NT2/D1 (cell line): ENCODE measurements around the gene STK16.
A peak's percentile ranks its signal among the peaks of the same experiment; 100 is the strongest.
"Not testable (repeated sequence)": the region's sequence is repeated elsewhere in the genome, so short reads cannot be mapped to it uniquely, and the experiment has no call there.

ENCODE experiments used
- DNase-seq: peaks from one replicate; pipeline ENCODE4 v3.0.0-alpha.2; 2011; ENCODE audit warnings: low read depth, low spot score
- H3K27me3 ChIP-seq: 2 replicates; pipeline ENCODE4 v1.6.0; 2011; ENCODE audit warnings: mild to moderate bottlenecking; ENCODE audit not compliant: insufficient read length, insufficient read depth
- H3K36me3 ChIP-seq: 2 replicates; pipeline ENCODE4 v1.6.1; 2011; ENCODE audit warnings: mild to moderate bottlenecking, low read length, mixed read lengths; ENCODE audit not compliant: insufficient read depth, insufficient read length
- H3K4me1 ChIP-seq: 2 replicates; pipeline ENCODE4 v1.5.1; 2011; ENCODE audit not compliant: insufficient read depth, insufficient read length
- H3K4me3 ChIP-seq: 2 replicates; pipeline ENCODE4 v1.5.1; 2011; ENCODE audit warnings: low read depth; ENCODE audit not compliant: insufficient read length
- H3K9ac ChIP-seq: 2 replicates; pipeline ENCODE4 v1.6.0; 2011; ENCODE audit warnings: low read depth; ENCODE audit not compliant: insufficient read length
- H3K9me3 ChIP-seq: 2 replicates; pipeline ENCODE4 v1.5.1; 2011; ENCODE audit warnings: mild to moderate bottlenecking, low read length; ENCODE audit not compliant: insufficient read depth
- SUZ12 ChIP-seq: IDR thresholded peaks from 2 replicates; pipeline ENCODE4 v1.6.1; 2011; ENCODE audit not compliant: insufficient read length, insufficient read depth; ENCODE audit errors: extremely low read depth
- YY1 ChIP-seq: IDR thresholded peaks from 2 replicates; pipeline ENCODE4 v1.6.1; 2011; ENCODE audit not compliant: insufficient read length, insufficient read depth
- ZNF274 ChIP-seq: IDR thresholded peaks from 2 replicates; pipeline ENCODE4 v1.6.1; 2011; ENCODE audit warnings: mild to moderate bottlenecking, low read depth, low read length

Gene STK16

DNA sequence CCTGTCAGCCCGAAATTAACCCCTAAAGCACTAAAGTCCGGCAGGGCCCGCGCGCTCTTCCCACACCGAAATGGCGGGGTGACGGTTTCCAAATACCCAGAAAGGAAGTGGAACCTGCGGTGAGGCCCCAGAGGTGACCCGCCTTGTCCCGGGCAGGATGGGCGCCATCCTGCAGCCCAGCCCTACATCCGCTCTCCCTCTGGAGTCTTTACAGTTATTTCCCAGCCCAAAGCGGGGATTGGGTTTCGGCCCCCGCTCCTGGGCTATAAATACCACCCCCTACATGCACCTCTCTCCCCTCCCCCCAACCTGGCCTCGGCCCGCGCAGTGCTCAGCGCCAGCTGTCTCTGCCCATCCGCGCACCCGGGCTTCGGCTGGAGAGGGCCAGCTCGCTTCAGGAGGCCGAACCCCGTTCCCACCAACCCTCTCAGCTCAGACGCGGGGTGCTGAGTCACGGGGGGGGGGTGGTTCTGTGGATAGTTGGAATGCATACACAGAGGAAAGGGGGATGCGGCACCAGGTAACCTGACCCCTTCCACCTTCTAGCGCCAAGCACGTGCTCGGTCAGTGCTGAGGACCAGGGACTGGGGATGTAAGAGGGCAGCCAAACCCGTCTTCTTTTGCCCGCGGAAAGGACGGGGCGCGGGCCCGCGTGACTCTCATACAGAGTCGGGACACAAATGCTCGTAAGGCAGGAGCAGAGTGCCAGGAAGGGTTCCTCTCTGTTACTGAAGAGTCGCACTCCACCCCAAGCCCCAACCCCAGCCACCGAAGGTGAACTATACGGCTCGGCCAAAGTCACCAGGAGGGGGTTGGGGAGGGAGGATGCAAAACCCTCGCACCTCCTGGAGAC lies 7.8 kb downstream of the STK16 start, which contains the start of gene TUBA4B:
Gene TUBA4B (plus strand): TSS at position 344 of the 853 bp plus-strand sequence. CDS start 165 bp downstream, at position 509.
- Histone ChIP-seq H3K27me3 (peaks cover 55% of the 10 kb centered on the region), H3K36me3 (peaks cover 34% of the 10 kb centered on the region), H3K9me3 (no peaks in the 10 kb centered on the region), H3K4me1 (peaks cover 25% of the 10 kb centered on the region), H3K9ac (peak within 1 kb of the TSS; percentile 72), H3K4me3 (peak within 1 kb of the TSS; percentile 53)
- TF ChIP-seq SUZ12 (no peak), ZNF274 (no peak), YY1 (no peak)
- DNase-seq = no peak

GRCh38 chr2:219253753-219254589 lies 8.7 kb downstream of the STK16 start, which contains the start of gene TUBA4A:
TUBA4A (minus strand) TSS chr2:219253918; CDS start chr2:219253858, 60 bp downstream.
- Histone ChIP-seq H3K27me3 (peaks cover 55% of the 10 kb centered on the region), H3K9me3 (no peaks in the 10 kb centered on the region), H3K4me1 (peaks cover 23% of the 10 kb centered on the region), H3K9ac (peak within 1 kb of the TSS; percentile 72), H3K36me3 (peaks cover 25% of the 10 kb centered on the region), H3K4me3 (peak within 1 kb of the TSS; percentile 53)
- TF ChIP-seq SUZ12 (peak; percentile 84), YY1 (no peak)
- no peak for DNase-seq

- peaks cover 57% of the 10 kb centered on the region for H3K27me3 ChIP-seq
- DNase-seq = no peak
Observed at GRCh38 chr2:219254590-219255201, 9.4 kb downstream of the STK16 start.

GRCh38 chr2:219258942-219259341 lies 13.7 kb downstream of the STK16 start:
- not testable (repeated sequence) for H3K4me1 ChIP-seq, H3K36me3 ChIP-seq, H3K9me3 ChIP-seq, DNase-seq, H3K9ac ChIP-seq, H3K4me3 ChIP-seq
- peaks cover 32% of the 10 kb centered on the region for H3K27me3 ChIP-seq

More at GRCh38 chr2:219254590-219255201, 9.4 kb downstream of the STK16 start:
- peaks cover 17% of the 10 kb centered on the region for H3K4me1 ChIP-seq
- peak overlapping the region; percentile 53 for H3K4me3 ChIP-seq
- no peak for TF ChIP-seq YY1
- no peak for TF ChIP-seq SUZ12
- no peak for TF ChIP-seq ZNF274
- H3K9ac ChIP-seq = no peak overlapping the region
- no peaks in the 10 kb centered on the region for H3K9me3 ChIP-seq
- peaks cover 18% of the 10 kb centered on the region for H3K36me3 ChIP-seq

DNA sequence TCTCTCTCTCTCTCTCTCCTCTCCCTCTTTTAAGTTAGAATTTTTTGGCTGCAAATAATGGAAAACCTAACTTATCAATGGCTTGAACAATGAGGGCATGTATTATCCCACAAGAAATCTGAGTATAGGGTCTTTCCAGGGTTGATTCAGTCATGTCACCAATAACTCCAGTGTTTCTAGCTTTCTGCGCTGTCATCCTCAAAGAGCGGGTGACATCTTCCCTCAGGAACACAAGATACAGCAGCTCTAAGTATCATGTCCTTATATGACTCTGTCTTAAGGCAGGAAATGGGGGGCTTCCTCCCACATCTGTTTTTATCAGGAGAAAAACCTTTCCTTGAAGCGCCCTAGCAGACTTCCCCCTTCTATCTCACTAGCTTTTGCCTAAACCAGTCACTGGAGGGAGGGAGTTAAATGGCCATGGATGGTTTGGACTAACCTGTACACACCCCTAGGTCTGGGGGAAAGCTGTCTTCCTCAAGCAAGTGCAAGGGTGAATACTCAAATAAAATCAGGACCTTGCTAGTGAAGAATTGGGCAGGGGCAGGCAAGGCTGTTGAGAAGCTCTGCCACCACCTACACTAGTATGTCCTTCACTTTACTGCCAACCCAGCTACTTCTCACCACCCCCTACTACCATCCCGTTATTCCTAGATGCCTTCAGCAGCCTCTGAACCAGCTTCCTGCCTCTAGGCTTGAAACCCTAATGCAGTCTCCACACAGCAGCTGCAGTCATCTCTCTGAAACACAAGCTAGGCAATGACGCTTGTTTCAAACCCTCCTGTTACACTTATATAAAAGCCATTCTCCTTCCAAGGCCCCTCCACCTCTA lies 16.0 kb downstream of the STK16 start:
- Histone ChIP-seq H3K27me3 (peaks cover 9% of the 10 kb centered on the region), H3K4me3 (no peak overlapping the region), H3K4me1 (peaks cover 3% of the 10 kb centered on the region), H3K9ac (no peak overlapping the region), H3K9me3 (no peaks in the 10 kb centered on the region), H3K36me3 (no peaks in the 10 kb centered on the region)
- no peak for TF ChIP-seq ZNF274
- TF ChIP-seq SUZ12 = no peak
- no peak for TF ChIP-seq YY1
- no peak for DNase-seq

DNA sequence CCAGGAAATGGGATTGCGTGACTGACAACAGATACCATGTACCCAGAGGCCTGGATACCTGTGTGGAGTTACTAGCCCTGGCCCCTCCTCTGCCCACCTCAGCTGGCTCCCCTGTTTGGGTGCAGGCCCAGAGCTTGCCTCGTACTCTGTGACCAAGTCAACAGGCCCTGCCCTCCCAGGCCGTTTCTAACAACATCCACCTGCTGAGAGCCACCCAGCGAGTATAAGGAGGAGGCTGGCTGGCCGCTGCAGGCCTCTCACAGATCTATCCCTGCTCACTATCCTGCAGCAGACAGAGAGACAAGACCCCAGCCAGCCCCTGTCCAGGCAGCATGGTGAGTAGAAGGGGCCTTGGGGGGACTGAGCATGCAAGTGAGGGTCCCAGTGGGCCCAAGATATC lies 21.0 kb downstream of the STK16 start:
- Histone ChIP-seq H3K4me1 (peaks cover 3% of the 10 kb centered on the region), H3K9ac (no peak overlapping the region), H3K27me3 (no peaks in the 10 kb centered on the region), H3K4me3 (no peak overlapping the region), H3K9me3 (no peaks in the 10 kb centered on the region), H3K36me3 (no peaks in the 10 kb centered on the region)
- no peak for TF ChIP-seq YY1
- TF ChIP-seq ZNF274 = no peak
- TF ChIP-seq SUZ12 = no peak
- DNase-seq = no peak
